PFSK-1 (cell line): ENCODE measurements around the gene FBXL16.

Experiments used
- FOXP2 ChIP-seq: optimal IDR thresholded peaks from 2 replicates; pipeline ENCODE3; 2011; ENCODE audit warnings: borderline replicate concordance, control low read depth, inconsistent platforms; ENCODE audit not compliant: insufficient read depth; ENCODE audit errors: extremely low read length, extremely low read depth
- POLR2AphosphoS5 ChIP-seq: IDR thresholded peaks from 2 replicates; pipeline ENCODE4 v1.6.1; 2012; ENCODE audit warnings: low read depth, mild to moderate bottlenecking, control low read depth, low read length, moderate library complexity
- SIN3A ChIP-seq: IDR thresholded peaks from 2 replicates; pipeline ENCODE4 v1.6.1; 2012; ENCODE audit warnings: mild to moderate bottlenecking, low read length, moderate library complexity, borderline replicate concordance; ENCODE audit not compliant: insufficient read depth
- TAF1 ChIP-seq: IDR thresholded peaks from 2 replicates; pipeline ENCODE4 v1.6.1; 2012; ENCODE audit warnings: low read length, control low read depth, borderline replicate concordance; ENCODE audit not compliant: insufficient read depth
- TF ChIP-seq, protein P1 (sequence below), 2 experiments: IDR thresholded peaks; 2 replicates each; pipeline versions ENCODE4 v1.6.1 to v1.8.0; 2011 to 2012; ENCODE audit warnings: low read depth in 2 of 2, low read length in 2 of 2, control low read depth in 1 of 2, inconsistent platforms in 1 of 2, mild to moderate bottlenecking in 1 of 2, moderate library complexity in 1 of 2; ENCODE audit not compliant: insufficient read depth in 1 of 2

FBXL16 gene

DNA sequence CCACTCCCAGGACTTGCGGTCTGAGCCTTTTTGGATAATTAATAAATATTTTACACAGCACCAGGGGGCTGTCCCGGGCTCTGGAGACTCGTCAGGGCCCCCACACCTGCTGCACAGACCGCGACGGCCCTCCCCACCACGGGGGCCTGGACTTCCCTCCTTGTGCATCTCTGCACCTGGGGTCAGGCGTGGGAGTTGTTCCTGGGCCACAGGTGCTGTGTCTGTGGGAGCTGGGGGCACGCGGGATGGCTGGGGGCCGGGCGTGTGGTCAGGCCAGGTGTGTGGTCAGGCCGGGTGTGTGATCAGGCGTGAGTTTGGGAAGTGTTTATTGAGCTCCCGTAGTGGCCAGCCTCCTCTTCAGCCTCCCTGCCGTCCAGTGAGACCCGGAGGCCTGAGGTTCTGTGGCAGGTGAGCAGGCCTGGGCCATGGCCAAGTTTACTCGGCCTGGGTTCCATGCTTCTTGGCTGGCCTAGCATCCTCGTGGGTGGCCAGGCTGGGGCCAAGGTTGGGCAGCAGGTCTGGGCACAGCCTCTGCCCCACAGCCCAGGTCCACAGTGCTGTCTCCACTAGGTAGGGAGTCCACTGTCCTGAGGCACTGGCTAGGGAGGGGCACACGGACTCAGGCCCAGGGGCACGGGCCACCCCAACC is 27.3 kb downstream of the FBXL16 start:
- TF ChIP-seq TAF1 (no peak), FOXP2 (no peak), SIN3A (no peak), POLR2AphosphoS5 (no peak)
- TF ChIP-seq, protein P1, sequence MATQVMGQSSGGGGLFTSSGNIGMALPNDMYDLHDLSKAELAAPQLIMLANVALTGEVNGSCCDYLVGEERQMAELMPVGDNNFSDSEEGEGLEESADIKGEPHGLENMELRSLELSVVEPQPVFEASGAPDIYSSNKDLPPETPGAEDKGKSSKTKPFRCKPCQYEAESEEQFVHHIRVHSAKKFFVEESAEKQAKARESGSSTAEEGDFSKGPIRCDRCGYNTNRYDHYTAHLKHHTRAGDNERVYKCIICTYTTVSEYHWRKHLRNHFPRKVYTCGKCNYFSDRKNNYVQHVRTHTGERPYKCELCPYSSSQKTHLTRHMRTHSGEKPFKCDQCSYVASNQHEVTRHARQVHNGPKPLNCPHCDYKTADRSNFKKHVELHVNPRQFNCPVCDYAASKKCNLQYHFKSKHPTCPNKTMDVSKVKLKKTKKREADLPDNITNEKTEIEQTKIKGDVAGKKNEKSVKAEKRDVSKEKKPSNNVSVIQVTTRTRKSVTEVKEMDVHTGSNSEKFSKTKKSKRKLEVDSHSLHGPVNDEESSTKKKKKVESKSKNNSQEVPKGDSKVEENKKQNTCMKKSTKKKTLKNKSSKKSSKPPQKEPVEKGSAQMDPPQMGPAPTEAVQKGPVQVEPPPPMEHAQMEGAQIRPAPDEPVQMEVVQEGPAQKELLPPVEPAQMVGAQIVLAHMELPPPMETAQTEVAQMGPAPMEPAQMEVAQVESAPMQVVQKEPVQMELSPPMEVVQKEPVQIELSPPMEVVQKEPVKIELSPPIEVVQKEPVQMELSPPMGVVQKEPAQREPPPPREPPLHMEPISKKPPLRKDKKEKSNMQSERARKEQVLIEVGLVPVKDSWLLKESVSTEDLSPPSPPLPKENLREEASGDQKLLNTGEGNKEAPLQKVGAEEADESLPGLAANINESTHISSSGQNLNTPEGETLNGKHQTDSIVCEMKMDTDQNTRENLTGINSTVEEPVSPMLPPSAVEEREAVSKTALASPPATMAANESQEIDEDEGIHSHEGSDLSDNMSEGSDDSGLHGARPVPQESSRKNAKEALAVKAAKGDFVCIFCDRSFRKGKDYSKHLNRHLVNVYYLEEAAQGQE (IDR thresholded peaks at IDR 0.05; ENCODE audit: insufficient read depth in 1 of 2, low read depth in 2 of 2, low read length in 2 of 2): no peak

DNA sequence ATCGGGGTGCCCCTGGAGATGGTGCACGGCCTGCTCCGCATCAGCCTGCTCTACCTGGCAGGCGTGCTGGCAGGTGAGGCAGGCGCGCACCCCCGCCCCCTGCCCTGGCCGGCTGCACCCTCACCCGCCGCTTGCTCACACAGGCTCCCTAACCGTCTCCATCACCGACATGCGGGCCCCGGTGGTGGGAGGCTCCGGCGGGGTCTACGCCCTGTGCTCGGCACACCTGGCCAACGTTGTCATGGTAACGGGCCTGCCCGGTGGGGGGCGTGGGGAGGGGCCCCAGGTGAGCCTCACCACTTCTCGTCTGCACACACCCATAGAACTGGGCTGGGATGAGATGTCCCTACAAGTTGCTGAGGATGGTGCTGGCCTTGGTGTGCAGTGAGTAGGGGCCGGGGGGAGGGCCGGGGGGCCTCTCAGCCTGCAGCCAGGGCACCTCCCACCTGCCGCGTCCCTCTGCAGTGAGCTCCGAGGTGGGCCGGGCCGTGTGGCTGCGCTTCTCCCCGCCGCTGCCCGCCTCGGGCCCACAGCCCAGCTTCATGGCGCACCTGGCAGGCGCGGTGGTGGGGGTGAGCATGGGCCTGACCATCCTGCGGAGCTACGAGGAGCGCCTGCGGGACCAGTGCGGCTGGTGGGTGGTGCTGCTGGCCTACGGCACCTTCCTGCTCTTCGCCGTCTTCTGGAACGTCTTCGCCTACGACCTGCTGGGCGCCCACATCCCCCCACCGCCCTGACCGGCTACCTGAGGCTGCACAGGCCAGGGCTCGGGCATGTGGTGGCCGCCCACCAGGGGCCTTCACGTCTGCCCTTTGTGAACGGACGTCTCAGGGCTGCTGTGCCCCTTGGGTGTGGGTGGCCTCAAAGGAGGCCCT is 28.0 kb downstream of the FBXL16 start:
- no peak for TF ChIP-seq TAF1
- no peak for TF ChIP-seq SIN3A
- TF ChIP-seq, protein P1 (IDR thresholded peaks at IDR 0.05; ENCODE audit: insufficient read depth in 1 of 2, low read depth in 2 of 2, low read length in 2 of 2): no peak
- no peak for TF ChIP-seq POLR2AphosphoS5
- no peak for TF ChIP-seq FOXP2

DNA sequence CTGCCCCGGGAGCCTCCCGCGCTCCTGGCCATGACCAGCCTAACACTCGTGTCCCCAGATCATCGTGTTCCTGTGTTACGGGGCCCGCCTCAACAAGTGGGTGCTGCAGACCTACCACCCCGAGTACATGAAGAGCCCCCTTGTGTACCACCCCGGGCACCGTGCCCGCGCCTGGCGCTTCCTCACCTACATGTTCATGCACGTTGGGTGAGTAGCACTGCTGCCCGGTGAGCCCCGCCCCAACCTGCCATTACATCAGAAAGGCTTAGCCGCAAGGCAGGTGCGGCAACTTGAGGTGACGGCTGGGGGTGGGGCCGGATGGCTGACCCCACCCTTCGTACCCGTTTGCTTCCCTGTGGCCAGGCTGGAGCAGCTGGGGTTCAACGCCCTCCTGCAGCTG is 28.7 kb downstream of the FBXL16 start:
- TF ChIP-seq, protein P1 (IDR thresholded peaks at IDR 0.05; ENCODE audit: insufficient read depth in 1 of 2, low read depth in 2 of 2, low read length in 2 of 2): no peak

DNA sequence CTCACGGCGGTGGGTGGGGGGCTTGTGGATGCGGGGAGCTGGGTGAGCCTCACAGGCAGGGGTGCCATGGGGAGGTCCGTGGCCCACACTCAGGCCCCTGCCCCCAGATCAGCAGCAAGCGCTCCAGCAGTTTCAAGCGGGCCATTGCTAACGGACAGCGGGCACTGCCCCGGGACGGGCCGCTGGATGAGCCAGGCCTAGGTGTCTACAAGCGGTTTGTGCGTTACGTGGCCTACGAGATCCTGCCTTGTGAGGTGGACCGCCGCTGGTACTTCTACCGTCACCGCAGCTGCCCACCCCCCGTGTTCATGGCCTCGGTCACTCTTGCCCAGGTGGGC is 29.1 kb downstream of the FBXL16 start:
- TF ChIP-seq SIN3A (no peak), FOXP2 (no peak), TAF1 (no peak), POLR2AphosphoS5 (no peak)
- TF ChIP-seq, protein P1 (IDR thresholded peaks at IDR 0.05; ENCODE audit: insufficient read depth in 1 of 2, low read depth in 2 of 2, low read length in 2 of 2): no peak
